Sigmoid colon (tissue), 4 donors: Measurements from ENCODE around the gene ARSB.

ENCODE experiments used
- EP300 ChIP-seq, 4 donors: sonication (generic); formaldehyde crosslinking; IDR thresholded peaks; one replicate each; pipeline ENCODE4 v1.6.1; 2017; ENCODE audit warnings: antibody characterized with exemption in 4 of 4
- POLR2A ChIP-seq, 2 donors: fragments of 450-650 bp; IDR thresholded peaks; one replicate each; pipeline ENCODE4 v1.6.1; 2016; ENCODE audit warnings: antibody characterized with exemption in 2 of 2, mild to moderate bottlenecking in 2 of 2, moderate library complexity in 2 of 2
- POLR2AphosphoS5 ChIP-seq, 4 donors: sonication (generic); formaldehyde crosslinking; IDR thresholded peaks; one replicate each; pipeline ENCODE4 v1.6.1; 2017; ENCODE audit warnings: antibody characterized with exemption in 4 of 4
- TF ChIP-seq, protein P1 (sequence below), 4 experiments: fragments of 450-650 bp in 3 of 4; fragments of 200-600 bp in 1 of 4; IDR thresholded peaks; one replicate each; pipeline ENCODE4 v1.5.1; 2016 to 2019; ENCODE audit warnings: antibody characterized with exemption in 4 of 4, mild to moderate bottlenecking in 3 of 4, moderate library complexity in 2 of 4

DNA sequence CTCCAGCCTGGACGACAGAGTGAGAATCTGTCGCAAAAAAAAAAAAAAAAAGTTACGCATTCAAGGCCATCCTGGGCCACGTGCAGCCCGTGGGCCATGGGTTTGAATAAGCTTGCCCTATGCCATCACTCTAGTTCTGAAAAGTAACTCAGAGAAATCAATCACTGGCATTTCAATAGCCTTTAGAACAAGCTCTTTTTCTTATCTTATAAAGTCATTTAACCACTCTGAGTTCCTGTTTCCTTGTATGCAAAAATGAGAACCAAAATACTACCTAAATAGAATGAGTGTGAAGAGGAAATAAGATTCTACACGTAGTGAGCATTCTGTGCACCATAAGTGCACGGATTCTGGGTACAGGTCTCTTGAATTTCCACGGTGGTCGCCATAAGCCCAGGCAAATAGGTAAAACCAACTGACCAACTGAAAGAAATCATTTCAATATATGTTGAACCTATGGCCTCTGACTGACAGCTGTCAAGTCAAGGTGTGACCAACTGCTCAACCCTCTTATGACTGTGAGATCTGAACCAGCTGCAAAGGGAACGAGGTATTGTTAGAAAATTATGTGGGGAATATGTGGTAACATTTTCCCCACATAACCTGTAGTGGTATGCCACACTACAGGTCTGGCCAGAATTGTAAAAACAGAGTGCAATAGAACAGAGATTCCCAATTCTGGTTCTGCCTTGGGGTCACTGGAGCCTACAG is 192.6 kb downstream of the ARSB start:
- TF ChIP-seq, protein P1, sequence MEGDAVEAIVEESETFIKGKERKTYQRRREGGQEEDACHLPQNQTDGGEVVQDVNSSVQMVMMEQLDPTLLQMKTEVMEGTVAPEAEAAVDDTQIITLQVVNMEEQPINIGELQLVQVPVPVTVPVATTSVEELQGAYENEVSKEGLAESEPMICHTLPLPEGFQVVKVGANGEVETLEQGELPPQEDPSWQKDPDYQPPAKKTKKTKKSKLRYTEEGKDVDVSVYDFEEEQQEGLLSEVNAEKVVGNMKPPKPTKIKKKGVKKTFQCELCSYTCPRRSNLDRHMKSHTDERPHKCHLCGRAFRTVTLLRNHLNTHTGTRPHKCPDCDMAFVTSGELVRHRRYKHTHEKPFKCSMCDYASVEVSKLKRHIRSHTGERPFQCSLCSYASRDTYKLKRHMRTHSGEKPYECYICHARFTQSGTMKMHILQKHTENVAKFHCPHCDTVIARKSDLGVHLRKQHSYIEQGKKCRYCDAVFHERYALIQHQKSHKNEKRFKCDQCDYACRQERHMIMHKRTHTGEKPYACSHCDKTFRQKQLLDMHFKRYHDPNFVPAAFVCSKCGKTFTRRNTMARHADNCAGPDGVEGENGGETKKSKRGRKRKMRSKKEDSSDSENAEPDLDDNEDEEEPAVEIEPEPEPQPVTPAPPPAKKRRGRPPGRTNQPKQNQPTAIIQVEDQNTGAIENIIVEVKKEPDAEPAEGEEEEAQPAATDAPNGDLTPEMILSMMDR (IDR thresholded peaks at IDR 0.05), result no peak
- TF ChIP-seq POLR2A (IDR thresholded peaks at IDR 0.05), result no peak
- no peak for TF ChIP-seq EP300 (IDR thresholded peaks at IDR 0.05)
- no peak for TF ChIP-seq POLR2AphosphoS5 (IDR thresholded peaks at IDR 0.05)
